Measurements from ENCODE around the gene UNC5B.

GRCh38 chr10:71260622-71261325 is 48.4 kb downstream of the UNC5B start:
- TF ChIP-seq CTCF (IDR thresholded peaks at IDR 0.05) (peak in 1 of 12 donors; percentile 7), POLR2A (IDR thresholded peaks at IDR 0.05) (no peak)
